ENCODE results near the gene ADARB1.

DNA sequence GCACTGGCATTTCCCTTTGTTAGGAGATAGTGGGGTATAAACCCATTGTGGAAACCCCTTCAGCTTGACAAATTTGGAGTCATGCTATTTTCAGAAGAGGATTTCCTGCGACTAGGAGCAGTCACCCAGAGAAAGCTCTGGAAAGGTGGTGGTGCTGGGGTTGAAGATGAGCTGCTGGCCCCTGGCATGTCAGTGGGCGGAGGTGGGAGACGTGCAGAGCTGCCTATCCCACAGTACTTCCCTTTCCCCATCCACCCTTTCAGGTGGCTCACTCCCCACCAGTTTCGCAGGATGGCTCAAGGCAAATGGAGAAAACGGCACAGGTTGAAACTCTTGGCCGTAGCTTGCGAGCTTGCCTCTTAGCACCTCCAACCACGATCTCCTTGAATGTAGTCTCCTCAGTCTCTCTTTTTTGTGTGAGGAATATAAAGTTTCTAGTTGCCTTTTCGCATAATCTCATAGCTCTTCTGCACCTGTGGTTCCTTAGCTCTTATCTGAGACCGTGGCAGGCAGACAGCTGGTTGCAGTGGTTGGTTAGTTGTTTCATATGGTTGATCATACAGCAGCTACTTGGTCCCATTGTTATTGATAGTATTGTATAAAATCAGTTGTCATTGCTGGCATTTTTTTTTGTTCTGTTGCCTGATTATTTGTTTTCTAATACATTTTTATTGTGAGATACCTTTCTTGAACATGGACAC is 48.2 kb downstream of the ADARB1 start:
- TF ChIP-seq, protein P1, sequence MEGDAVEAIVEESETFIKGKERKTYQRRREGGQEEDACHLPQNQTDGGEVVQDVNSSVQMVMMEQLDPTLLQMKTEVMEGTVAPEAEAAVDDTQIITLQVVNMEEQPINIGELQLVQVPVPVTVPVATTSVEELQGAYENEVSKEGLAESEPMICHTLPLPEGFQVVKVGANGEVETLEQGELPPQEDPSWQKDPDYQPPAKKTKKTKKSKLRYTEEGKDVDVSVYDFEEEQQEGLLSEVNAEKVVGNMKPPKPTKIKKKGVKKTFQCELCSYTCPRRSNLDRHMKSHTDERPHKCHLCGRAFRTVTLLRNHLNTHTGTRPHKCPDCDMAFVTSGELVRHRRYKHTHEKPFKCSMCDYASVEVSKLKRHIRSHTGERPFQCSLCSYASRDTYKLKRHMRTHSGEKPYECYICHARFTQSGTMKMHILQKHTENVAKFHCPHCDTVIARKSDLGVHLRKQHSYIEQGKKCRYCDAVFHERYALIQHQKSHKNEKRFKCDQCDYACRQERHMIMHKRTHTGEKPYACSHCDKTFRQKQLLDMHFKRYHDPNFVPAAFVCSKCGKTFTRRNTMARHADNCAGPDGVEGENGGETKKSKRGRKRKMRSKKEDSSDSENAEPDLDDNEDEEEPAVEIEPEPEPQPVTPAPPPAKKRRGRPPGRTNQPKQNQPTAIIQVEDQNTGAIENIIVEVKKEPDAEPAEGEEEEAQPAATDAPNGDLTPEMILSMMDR (IDR thresholded peaks at IDR 0.05) = no peak
- no peak for TF ChIP-seq EZH2 (IDR thresholded peaks at IDR 0.05; ENCODE audit: borderline replicate concordance, insufficient read depth, low read depth, low read length, poor library complexity, severe bottlenecking)

Data from B cell (primary cell).